Vagina (tissue), 2 donors: ENCODE measurements around the gene RALB. TPM values are rescaled to one million over a fixed set of nuclear protein-coding genes. Genes with fewer than 3 reads are reported as not detected.

Experiments used
- DNase-seq, 2 donors: peaks; one replicate each; pipeline ENCODE4 v3.0.0-alpha.2; 2017; ENCODE audit errors: extremely low spot score in 2 of 2
- H3K27ac ChIP-seq: fragments of 200-600 bp; sonication (generic); one replicate; pipeline ENCODE4 v1.5.1; 2019
- H3K27me3 ChIP-seq: fragments of 200-600 bp; sonication (generic); one replicate; pipeline ENCODE4 v1.5.1; 2019
- H3K36me3 ChIP-seq, 2 donors: fragments of 200-600 bp; sonication (generic); one replicate each; pipeline ENCODE4 v1.5.1; 2017 to 2019
- H3K4me1 ChIP-seq: fragments of 200-600 bp; sonication (generic); one replicate; pipeline ENCODE4 v1.5.1; 2019
- H3K4me3 ChIP-seq, 2 donors: fragments of 200-600 bp; sonication (generic); 1 replicate in 1 of 2; 2 replicates in 1 of 2; pipeline ENCODE4 v1.5.1; 2016 to 2019
- H3K9me3 ChIP-seq: fragments of 200-600 bp; sonication (generic); one replicate; pipeline ENCODE4 v1.5.1; 2019
- CTCF ChIP-seq, 3 experiments: fragments of 450-650 bp in 2 of 3; fragments of 200-600 bp in 1 of 3; sonication (generic) in 1 of 3; IDR thresholded peaks; one replicate each; pipeline ENCODE4 v1.5.1; 2017 to 2019; ENCODE audit warnings: antibody characterized with exemption in 3 of 3, mild to moderate bottlenecking in 2 of 3, moderate library complexity in 2 of 3
- POLR2A ChIP-seq, 2 donors: fragments of 450-650 bp; IDR thresholded peaks; one replicate each; pipeline ENCODE4 v1.6.1; 2017; ENCODE audit warnings: antibody characterized with exemption in 2 of 2, mild to moderate bottlenecking in 2 of 2, moderate library complexity in 2 of 2
- POLR2AphosphoS5 ChIP-seq, 2 donors: sonication (generic); formaldehyde crosslinking; IDR thresholded peaks; one replicate each; pipeline ENCODE4 v1.9.0; 2017; ENCODE audit warnings: antibody characterized with exemption in 2 of 2, mild to moderate bottlenecking in 2 of 2, low read depth in 1 of 2; ENCODE audit not compliant: insufficient read depth in 1 of 2
- intact Hi-C: fragments of 100-400 bp; cut with DNase I; formaldehyde crosslinking; loops from one replicate; pipeline ENCODE4 v1.15.1; 2023
- total RNA-seq: library from RNA; depleted of rRNA; stranded (reverse); fragments of >200 nt; gene quantifications from one replicate; pipeline ENCODE4 v1.2.3, GENCODE V29; 2016

Gene RALB
- total RNA-seq, 1 donor from 2014 or later, result 44.0 TPM

- H3K27ac ChIP-seq, result no peak overlapping the region
- no peak for DNase-seq
- no peaks in the 10 kb centered on the region for H3K9me3 ChIP-seq
- H3K27me3 ChIP-seq, result no peaks in the 10 kb centered on the region
- intact Hi-C loops, result loop anchor here (10.0 kb wide), 1 partner anchor 86 kb away; no protein-coding TSS in a partner anchor
- no peak overlapping the region for H3K4me3 ChIP-seq
- no peaks in the 10 kb centered on the region for H3K36me3 ChIP-seq
- TF ChIP-seq CTCF (IDR thresholded peaks at IDR 0.05), result no peak
- TF ChIP-seq POLR2A (IDR thresholded peaks at IDR 0.05), result no peak
- TF ChIP-seq POLR2AphosphoS5 (IDR thresholded peaks at IDR 0.05; ENCODE audit: insufficient read depth in 1 of 2, low read depth in 1 of 2), result no peak
- H3K4me1 ChIP-seq, result peaks cover 25% of the 10 kb centered on the region
These were observed 24.1 kb upstream of the RALB start for GRCh38 chr2:120228503-120228902.

GRCh38 chr2:120229341-120229740 lies 23.3 kb upstream of the RALB start:
- Histone ChIP-seq H3K36me3 (no peaks in the 10 kb centered on the region), H3K27ac (no peak overlapping the region), H3K27me3 (no peaks in the 10 kb centered on the region), H3K4me1 (peaks cover 18% of the 10 kb centered on the region), H3K9me3 (no peaks in the 10 kb centered on the region), H3K4me3 (no peak overlapping the region)
- no peak for DNase-seq
- TF ChIP-seq POLR2AphosphoS5 (IDR thresholded peaks at IDR 0.05; ENCODE audit: insufficient read depth in 1 of 2, low read depth in 1 of 2) (no peak), CTCF (IDR thresholded peaks at IDR 0.05) (no peak), POLR2A (IDR thresholded peaks at IDR 0.05) (no peak)
- intact Hi-C loops, result loop anchor here (10.0 kb wide), 1 partner anchor 85 kb away; no protein-coding TSS in a partner anchor

- no peak for DNase-seq
- H3K27ac ChIP-seq, result no peak overlapping the region
- TF ChIP-seq POLR2A (IDR thresholded peaks at IDR 0.05), result no peak
- no peak for TF ChIP-seq CTCF (IDR thresholded peaks at IDR 0.05)
- TF ChIP-seq POLR2AphosphoS5 (IDR thresholded peaks at IDR 0.05; ENCODE audit: insufficient read depth in 1 of 2, low read depth in 1 of 2), result no peak
- no peaks in the 10 kb centered on the region for H3K9me3 ChIP-seq
- peaks cover 17% of the 10 kb centered on the region for H3K4me1 ChIP-seq
- intact Hi-C loops, result no loop called here
- H3K27me3 ChIP-seq, result no peaks in the 10 kb centered on the region
- no peak overlapping the region for H3K4me3 ChIP-seq
- H3K36me3 ChIP-seq, result no peaks in the 10 kb centered on the region
These were observed 21.9 kb upstream of the RALB start for GRCh38 chr2:120230515-120231471.

- peaks cover 17% of the 10 kb centered on the region for H3K4me1 ChIP-seq
- intact Hi-C loops, result no loop called here
- peak overlapping the region; percentile 36 to 44 for H3K4me3 ChIP-seq
- peak overlapping the region; percentile 78 for H3K27ac ChIP-seq
- no peak for TF ChIP-seq CTCF (IDR thresholded peaks at IDR 0.05)
- no peak for TF ChIP-seq POLR2A (IDR thresholded peaks at IDR 0.05)
- TF ChIP-seq POLR2AphosphoS5 (IDR thresholded peaks at IDR 0.05; ENCODE audit: insufficient read depth in 1 of 2, low read depth in 1 of 2), result no peak
- DNase-seq, result no peak
- no peaks in the 10 kb centered on the region for H3K9me3 ChIP-seq
- no peaks in the 10 kb centered on the region for H3K36me3 ChIP-seq
- no peaks in the 10 kb centered on the region for H3K27me3 ChIP-seq
These were observed 21.1 kb upstream of the RALB start for GRCh38 chr2:120231564-120231973.
